ENCODE data around the gene AIMP1.
A peak's percentile ranks its signal among the peaks of the same experiment; 100 is the strongest.
"Not testable (repeated sequence)": the region's sequence is repeated elsewhere in the genome, so short reads cannot be mapped to it uniquely, and the experiment has no call there.

AIMP1 gene

GRCh38 chr4:106314960-106315359 lies 1.4 kb upstream of the AIMP1 start:
- DNase-seq: no peak

GRCh38 chr4:106315476-106315967 lies 828 bp upstream of the AIMP1 start:
- DNase-seq: peak in 1 of 2 donors; percentile 33

- DNase-seq: no peak
Observed at GRCh38 chr4:106316773-106317409, 541 bp downstream of the AIMP1 start.

DNA sequence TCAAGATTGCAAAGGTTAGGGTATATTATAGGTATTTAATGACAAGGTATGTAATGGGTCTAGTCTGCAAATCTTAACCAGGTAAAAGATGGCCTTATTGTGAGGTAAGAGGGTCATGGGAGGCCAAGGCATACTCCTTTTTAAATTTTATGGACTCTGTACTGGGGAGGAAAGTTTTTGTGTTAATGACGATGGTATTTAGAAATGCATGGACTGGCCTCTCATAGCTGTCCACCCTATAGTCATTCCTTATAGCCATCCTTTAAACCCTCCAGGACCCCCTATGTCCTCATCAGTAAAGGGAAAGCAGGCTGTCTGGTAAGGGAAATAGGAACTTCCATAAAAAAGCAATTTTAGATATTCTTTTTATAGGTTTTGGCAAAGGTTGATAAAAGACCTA lies 1.5 kb downstream of the AIMP1 start:
- no peak for DNase-seq

GRCh38 chr4:106318511-106318910 lies 2.2 kb downstream of the AIMP1 start:
- no peak for DNase-seq

- DNase-seq: no peak
Observed at GRCh38 chr4:106320235-106320634, 3.9 kb downstream of the AIMP1 start.

- not testable (repeated sequence) for DNase-seq
Observed at GRCh38 chr4:106321168-106321567, 4.8 kb downstream of the AIMP1 start.

- DNase-seq: not testable (repeated sequence)
Observed at GRCh38 chr4:106321814-106322213, 5.5 kb downstream of the AIMP1 start.

DNA sequence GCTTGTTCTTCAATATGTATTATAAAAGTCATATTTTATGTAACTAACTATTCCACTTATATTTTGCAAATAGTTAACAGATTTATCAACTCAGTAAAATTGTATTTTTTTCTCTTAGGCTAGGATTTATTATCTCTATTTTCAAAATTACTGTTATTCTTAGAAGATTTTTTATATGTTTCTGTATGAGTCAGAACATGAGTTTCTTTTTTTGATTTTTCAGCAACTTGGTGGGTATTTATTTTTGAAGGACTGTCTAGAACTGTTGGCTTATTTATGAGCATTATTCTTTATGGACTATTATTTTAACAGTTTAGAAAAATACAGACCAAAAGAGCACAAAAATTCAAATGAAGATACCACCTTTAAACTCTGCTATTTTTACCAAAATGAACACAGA lies 6.8 kb downstream of the AIMP1 start:
- no peak for DNase-seq

DNA sequence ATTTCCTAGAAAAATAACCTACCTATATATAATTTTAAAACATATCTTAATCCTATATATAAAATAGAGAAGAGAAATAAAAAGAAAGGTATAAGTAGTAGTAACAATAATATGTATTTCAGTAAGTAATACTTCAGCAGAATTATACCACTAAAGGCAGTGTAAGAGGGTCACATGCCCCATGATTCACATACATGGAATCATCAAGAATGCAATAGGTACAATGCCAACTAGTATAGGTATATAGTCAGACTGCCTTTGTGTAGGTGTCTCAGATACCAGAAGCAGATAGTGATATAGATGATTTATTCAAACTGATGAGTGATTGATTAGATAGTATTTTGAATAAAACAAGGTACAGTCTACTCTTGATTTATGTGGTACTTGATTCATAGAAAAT lies 9.4 kb downstream of the AIMP1 start:
- no peak for DNase-seq

- no peak for DNase-seq
Observed at GRCh38 chr4:106329041-106329618, 12.8 kb downstream of the AIMP1 start.

GRCh38 chr4:106333186-106333585 lies 16.8 kb downstream of the AIMP1 start:
- no peak for DNase-seq

GRCh38 chr4:106334741-106335470 lies 18.6 kb downstream of the AIMP1 start:
- DNase-seq: no peak

- no peak for DNase-seq
Observed at GRCh38 chr4:106336618-106337017, 20.3 kb downstream of the AIMP1 start.

DNA sequence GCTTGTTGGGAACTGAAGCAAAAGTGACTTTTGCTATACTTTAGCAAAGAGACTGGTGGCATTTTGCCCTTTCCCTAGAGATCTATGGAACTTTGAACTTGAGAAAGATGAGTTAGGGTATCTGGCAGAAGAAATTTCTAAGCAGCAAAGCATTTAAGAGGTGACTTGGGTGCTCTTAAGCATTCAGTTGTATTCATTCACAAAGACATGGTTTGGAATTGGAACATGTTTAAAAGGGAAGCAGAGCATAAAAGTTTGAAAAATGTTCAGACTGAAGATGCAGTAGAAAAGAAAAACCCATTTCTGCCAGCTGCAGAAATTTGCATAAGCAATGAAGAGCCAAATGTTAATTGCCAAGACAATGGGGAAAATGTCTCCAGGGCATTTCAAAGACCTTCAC lies 21.6 kb downstream of the AIMP1 start:
- no peak for DNase-seq

DNA sequence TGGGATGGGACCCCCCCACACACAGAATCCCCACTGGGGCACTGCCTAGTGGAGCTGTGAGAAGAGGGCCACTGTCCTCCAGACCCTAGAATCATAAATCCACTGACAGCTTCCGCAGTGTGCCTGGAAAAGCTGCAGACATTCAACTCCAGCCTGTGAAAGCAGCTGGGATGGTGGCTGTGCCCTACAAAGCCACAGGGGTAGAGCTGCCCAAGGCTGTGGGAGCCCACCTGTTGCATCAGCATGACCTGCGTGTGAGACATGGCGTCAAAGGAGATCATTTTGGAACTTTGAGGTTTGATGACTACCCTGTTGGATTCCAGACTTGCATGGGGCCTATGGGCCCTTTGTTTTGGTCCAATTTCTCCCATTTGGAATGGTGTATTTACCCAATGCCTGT lies 22.3 kb downstream of the AIMP1 start:
- DNase-seq: no peak

DNA sequence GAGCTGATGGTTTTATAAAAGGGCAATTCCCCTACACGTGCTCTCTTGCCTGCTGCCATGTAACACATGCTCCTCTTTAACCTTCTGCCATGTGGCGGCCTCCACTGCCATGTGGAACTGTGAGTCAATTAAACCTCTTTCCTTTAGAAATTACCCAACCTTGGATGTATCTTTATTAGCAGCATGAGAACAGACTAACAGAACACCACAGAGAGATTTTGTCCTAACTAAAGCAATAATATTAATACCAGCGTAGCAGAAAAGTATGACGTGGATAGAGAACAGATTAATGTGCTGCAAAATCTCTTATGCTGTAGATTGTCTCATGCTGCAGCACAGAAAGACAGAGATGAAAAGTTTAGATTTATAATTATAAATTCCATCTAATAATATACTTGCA lies 23.1 kb downstream of the AIMP1 start:
- DNase-seq: no peak

DNA sequence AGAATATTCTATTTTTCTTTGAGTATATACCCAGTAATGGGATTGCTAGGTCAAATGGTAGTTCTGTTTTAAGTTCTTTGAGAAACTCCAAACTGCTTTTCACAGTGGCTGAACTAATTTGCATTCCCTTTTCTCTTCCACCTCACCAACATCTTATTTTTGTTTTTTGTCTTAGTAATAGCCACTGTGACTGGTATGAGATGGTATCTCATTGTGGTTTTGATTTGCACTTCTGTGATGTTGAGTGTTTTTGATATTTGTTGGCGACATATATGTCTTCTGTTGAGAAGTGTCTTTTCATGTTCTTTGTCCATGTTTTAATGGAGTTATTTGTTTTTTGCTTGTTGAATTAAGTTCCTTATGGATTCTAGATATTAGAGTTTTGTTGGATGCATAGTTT lies 24.4 kb downstream of the AIMP1 start:
- DNase-seq: no peak

DNA sequence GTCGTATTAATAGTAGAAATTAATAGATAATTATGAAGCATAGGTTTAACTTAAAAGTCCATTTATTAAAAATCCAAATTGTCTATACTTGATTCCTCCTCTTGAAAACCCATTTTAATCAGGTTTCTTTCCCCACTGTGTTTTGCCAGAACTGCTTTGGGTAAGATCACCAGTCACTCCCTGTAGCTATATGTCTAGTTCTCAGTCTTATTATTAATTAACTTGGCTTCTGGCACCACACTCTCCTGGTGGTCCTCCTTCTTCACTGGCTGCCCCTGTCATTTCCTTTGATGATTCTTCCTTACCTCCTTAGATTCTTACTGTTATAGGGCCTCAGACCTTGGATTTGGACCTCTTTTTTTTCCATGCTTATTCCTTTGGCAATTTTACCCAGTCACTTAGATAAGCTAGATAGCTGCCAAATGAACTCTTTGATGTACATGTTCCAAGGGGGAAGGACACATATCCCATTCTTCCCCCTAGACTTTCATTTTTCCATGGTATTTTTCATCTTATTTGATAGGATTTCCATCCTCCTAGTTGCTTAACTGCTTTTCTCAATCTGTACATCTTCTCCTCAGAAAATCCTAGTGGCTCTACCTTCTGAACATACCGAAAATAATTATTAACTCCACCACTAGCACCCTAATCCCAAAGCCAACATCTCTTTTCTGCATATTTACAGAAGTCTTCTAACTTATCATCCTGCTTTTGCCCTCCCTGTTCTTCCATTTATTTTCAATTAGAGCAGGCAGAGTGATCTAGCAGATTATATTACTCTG lies 27.7 kb downstream of the AIMP1 start:
- DNase-seq: no peak

- no peak for DNase-seq
Observed at GRCh38 chr4:106344647-106344970, 28.3 kb downstream of the AIMP1 start.

DNA sequence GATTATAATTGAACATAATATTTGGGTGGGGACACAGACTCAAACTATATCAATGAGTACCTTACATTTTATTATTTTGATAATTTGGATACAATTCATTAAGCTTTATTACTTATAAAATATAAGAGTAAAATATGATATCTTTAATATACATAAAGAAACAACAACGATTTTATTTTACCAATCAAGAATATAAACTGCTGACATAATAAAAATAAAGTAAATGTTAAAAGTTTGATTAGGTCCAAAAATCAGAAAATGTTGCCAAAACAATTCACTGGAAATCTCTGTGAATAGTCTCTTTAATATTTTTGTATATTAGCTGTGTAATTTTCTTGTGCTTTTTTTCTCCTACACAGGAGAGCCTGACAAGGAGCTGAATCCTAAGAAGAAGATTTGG lies 30.8 kb downstream of the AIMP1 start:
- DNase-seq: no peak

GRCh38 chr4:106351016-106351415 lies 34.7 kb downstream of the AIMP1 start:
- no peak for DNase-seq

- no peak for DNase-seq
Observed at GRCh38 chr4:106353786-106354185, 37.4 kb downstream of the AIMP1 start.

GRCh38 chr4:106355193-106355592 lies 38.8 kb downstream of the AIMP1 start:
- DNase-seq: no peak
